GM18517 (cell line): ENCODE data around the gene OCEL1.

Experiments
- ATAC-seq: cut with Tn5 transposase; IDR thresholded peaks from one replicate; pipeline ENCODE4 v1.9.1; 2021; ENCODE audit warnings: mild to moderate bottlenecking, moderate library complexity; ENCODE audit not compliant: unreplicated experiment

The OCEL1 gene

GRCh38 chr19:17237747-17238706 is 12.0 kb downstream of the OCEL1 start:
- ATAC-seq: no peak

- ATAC-seq: no peak
These were observed 14.2 kb downstream of the OCEL1 start for GRCh38 chr19:17240062-17240752.

GRCh38 chr19:17240826-17241399 is 14.9 kb downstream of the OCEL1 start:
- no peak for ATAC-seq

GRCh38 chr19:17242431-17243208 is 16.6 kb downstream of the OCEL1 start:
- ATAC-seq: no peak

DNA sequence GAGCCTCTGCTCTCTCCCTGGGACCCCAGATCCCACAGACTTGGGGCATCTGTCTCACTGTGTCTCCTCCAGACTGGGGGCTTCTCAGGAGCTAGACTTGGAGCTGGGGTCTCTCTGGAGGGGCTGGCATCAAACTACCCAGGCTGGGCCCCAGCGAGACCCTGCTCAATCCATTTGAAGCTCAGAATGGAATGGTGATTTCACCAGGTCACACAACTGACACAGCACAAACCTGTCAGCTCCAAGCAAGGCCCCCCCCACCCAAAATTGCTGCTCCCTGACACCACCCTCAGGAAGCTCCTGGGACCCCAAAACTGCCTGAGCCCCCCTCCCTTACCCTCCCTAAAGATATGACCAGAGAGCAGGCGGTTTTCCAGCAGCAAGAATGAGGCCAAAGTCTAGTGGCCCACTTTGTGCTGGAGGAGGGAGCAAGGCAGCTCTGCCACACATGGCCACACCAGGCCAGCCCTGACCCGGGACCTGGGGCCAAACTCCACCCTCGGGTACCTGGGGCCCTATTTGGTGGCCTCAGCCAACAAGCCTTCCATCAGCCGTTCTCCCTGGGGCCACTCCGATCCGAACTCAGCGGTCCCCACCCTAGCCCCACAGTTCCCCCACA is 17.3 kb downstream of the OCEL1 start:
- no peak for ATAC-seq

DNA sequence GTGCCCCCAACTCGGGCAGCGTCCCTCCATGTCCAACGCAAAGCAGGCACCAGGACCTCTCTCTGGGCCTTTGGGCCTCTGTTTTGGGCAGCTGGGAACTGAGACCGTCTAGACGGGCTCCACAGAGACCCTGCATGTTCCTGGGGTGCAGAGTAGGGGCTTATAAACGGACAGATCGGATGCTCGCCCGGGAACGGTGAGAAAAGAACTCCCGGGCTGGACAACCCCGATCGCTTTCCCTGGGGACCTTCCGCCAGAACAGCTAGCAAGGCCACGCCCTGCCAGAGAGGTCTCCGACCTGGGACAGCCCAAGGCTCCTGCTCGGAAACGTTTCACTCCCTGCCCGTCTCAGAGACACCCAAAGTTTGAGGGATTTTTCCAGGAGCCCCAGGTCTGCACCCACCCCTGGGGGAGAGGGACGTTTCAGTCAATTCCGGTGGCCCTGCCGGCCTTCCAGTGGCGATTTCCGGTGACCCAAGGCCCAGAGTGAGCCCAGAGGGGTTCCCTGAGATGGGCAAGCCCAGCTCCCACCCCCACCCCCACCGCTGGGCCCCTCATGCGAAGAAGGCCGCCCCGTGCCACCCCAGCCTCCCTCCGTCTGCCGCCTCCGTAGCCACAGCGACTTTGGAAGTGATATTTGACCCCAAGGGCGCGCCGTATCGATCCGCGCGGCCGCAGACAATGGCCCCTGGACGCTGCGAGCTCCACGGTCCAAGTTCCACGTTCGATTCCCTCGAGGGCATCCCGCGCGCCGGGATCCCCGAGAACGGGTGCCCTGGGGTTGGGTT is 18.0 kb downstream of the OCEL1 start:
- no peak for ATAC-seq

DNA sequence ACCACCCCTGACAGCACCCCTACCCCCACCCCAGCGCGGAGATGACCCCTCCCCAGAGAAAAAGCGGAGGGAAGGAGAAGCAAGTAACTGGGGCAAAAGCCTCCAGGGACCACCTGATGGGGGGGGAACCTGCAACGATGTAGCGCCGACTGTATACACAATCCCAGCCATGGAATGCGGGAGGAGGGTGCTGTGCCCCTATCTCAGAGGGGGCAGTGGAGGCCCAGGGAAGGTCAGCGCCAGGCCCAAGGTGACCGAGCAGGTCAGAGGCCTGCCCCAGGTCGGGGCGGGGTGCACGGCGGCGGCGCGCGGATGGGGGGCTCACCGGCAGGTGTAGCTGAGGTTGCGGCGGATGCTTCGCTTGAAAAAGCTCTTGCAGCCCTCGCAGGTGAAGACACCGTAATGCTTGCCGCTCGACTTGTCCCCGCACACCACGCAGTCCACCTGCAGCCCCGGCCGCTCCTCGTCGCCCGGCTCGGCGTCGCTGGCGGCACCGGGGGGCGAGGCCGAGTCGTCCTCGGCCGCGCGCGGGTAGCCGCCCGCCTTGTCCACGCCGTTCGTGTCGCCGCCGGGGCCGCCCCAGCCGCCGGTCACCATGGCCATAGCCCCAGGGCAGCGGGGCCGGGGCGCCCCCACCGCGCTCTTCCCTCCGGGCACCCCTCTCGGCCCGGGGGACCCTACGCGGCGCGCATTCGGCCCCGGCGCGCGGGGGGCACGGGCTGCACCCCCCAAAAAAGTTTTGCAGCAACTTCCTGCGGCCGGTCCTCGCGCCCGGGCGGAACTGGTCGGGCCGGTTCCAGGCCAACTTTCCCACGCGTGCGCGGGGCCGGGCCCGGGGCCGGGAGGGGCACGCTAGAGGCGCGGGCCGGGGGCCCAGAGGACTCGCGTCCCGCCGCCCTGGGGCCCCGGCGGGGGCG is 18.9 kb downstream of the OCEL1 start:
- ATAC-seq: no peak

- ATAC-seq: no peak
These were observed 19.5 kb downstream of the OCEL1 start, which contains the start of gene NR2F6 for GRCh38 chr19:17245535-17245984. NR2F6 (minus strand) TSS chr19:17245919; CDS start chr19:17245220, 699 bp downstream.

DNA sequence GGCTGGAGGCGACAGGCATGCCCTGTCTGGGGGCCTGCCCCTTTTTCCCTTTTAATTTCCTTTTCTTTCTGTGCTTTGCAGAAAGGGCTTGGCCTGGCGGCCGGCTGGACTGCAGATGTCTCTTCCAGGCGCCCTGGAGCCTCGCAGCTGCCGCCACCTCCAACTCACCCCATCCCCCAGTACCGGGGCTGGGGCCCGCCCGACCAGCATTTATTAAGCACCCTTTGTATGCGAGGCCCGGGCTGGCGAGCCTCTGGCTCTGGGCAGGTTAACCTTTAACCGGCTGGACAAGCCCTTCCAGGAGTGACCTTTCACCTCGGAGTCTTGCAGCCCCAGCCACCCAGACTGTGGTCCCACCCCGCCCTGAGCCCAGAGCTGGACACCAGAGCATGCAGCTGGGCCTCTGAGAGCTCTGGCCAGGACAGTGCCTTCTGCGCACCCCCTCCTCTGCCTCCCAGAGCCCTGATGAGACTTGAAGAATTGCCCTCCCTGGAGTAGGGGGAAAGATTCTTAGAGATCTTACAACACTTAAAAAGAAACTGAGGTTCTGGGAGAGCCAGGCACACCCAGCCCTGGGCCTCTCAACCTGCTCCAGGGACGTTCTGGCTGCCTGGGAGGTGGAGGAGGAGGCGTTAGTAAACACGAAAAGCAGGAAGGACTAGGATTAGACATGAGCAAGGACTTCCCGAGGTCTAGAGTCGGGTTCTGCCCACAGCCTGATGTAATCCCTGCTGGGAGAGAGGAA is 20.8 kb downstream of the OCEL1 start:
- ATAC-seq: no peak

DNA sequence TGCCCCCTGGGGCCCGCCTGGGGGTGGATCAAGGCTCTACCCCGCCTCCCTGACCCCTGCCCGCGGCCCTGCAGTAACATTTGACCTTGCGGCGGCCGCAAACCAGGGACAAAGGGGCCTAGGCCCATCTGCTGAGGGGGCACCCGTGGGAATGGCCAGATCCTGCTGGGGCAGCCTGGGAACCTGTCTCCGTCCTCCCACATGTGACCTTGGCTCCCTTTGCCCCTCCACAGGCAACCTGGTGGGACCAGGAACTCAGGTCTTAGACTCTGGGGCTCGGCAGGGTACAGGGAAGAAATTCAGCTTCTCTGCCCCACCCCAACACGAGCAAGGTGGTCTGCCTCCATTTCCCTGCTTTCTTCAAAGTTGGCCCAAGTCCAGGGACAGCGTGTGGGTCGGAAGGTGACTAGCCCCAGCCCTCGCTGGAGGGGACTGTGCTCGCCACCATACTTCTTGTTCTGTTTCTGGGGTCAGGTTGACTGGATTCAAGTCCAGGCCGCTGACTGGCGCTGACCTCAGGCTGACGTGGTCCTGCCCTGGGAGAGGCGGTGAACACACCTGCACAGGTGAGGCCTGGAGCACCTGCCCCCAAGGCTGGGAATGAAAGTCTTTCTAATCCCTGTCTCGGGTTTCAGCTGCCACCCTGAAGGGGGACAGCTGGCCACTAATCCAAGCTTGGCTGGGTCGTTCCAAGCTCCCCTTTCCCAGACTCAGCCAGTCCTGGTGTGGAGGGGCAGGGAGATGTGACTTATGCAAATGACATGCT is 22.2 kb downstream of the OCEL1 start:
- ATAC-seq: no peak

DNA sequence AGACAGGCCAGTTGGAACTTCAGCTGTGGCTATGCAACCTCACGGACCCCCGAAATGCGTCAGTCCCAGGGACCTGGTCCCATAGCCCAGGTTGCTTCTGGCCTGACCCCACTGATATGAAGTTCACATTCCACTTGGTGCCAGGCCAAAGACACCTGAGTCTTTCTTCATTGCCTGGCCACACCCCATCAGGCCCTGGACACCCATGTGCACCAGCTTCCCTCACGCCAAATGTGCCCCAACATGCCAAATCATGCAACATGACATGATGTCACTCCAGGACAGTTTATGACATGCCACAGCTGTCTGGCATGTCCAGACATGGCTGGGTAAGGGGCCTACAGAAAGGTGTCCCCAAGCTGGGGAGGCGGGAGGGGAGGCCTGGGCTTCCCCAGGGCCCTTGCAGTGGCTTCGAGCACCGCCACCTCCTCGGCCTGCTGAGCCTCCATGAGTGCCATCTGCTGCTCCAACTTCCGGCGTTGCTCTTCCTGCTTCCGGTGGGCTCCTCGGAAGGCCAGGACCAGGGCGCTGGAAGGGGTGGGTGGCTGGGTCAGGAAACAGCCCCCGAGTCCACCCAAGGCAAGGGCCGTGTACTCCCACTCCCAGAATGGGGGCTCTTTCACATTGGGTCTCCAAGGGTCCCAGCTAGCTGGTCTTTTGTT is 24.0 kb downstream of the OCEL1 start:
- no peak for ATAC-seq

DNA sequence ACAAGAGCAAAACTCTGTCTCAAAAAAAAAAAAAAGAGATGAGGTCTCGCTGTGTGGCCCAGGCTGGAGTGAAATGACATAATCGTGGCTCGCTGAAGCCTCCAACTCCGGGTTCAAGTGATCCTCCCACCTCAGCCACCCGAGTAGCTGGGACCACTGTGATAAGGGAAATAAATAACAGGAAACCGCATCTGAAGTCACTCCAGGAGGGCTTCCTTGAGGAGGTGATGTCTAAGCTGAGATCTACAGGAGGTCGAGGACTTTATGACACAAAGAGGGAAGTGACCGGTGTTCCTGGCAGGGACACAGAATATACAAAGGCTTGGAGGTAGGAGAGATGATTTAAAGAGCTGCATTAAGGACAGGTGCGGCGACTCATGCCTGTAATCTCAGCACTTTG is 28.6 kb downstream of the OCEL1 start:
- no peak for ATAC-seq

GRCh38 chr19:17255150-17255621 is 29.2 kb downstream of the OCEL1 start:
- ATAC-seq: no peak

- no peak for ATAC-seq
These were observed 30.1 kb downstream of the OCEL1 start for GRCh38 chr19:17256130-17256529.

DNA sequence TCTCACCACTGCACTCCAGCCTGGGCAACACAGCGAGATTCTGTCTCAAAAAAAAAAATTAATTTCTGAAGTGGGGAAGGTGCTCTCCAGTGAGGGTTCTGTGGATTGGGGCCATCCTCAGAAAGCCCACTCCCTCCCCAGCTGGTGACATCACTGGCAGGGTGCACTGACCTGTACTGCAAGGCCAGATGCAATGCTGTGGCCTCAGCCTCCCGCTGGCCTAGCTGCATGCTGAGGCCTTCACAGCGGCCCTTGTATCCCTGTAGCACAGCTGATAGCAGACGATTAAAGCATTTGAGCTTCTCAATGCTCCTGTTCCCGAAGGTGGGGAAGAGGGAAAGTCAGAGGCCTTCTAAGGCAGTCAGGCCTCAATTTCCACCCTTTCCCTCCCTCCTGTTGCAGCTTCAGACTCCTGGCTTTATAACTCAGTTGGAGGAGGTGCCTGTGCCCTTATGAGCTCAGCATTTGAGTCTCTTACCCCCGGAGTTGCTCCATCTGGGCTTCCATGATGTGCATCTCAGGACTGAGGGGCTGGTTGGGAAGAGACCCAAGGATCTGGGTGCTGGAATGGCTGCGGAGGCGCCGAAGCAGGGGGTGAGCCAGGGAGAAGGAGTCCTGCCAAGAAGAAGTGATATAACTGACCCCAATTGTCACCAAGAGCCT is 33.2 kb downstream of the OCEL1 start:
- no peak for ATAC-seq

DNA sequence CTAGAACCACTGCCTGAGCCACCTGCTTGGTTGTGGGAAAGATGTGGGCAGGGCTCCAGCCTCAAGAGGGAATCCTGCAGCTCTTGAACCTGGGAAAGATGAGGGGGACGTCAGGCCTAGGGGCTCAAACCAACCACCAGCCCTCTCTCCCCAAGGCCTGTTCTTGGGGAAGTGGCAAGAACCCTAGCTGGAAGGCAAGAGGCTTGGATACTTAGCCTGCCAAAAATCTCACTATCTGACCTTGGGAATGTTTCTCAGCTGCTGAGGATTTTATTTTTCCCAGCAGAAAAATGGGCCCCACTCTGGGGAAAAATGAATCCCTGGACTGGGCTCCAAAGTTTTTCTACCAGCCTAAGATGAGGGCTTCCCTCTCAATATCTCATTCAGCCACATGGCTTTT is 33.9 kb downstream of the OCEL1 start:
- no peak for ATAC-seq
